Measurements from ENCODE around the gene RRP8. TPM values are rescaled to one million over a fixed set of nuclear protein-coding genes. Genes with fewer than 3 reads are reported as not detected.

The RRP8 gene
- total and polyA plus RNA-seq, 8 donors: 1.8 to 23.1 (median 14.8) TPM

DNA sequence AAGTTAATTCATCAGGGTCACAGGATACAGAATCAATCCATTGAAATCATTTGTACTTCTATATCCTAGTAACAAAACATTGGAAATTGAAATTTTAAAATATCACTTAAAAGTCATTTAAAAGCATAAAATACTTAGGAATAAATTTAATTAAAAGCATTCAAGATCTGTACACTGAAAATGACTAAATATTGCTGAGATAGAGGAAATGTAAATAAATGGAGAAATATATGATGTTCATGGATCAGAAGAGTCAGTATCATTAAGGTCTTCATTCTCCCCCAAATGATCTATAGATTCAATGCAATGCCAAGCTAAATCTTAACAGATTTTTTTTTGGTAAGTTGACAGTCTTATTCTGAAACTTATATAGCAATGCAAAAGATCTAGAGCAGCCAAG, 49.8 kb downstream of the RRP8 start:
- Histone ChIP-seq H3K4me3 (no peak overlapping the region), H3K9me3 (no peaks in the 10 kb centered on the region), H3K4me1 (no peaks in the 10 kb centered on the region), H3K27me3 (no peaks in the 10 kb centered on the region), H3K36me3 (peaks cover 0 to 22% (median 5%) of the 10 kb centered on the region in 4 donors), H3K27ac (no peak overlapping the region)
- no peak for DNase-seq
- TF ChIP-seq POLR2A (IDR thresholded peaks at IDR 0.05) (no peak), POLR2AphosphoS5 (IDR thresholded peaks at IDR 0.05) (no peak), EP300 (IDR thresholded peaks at IDR 0.05) (no peak)
- TF ChIP-seq, protein P1, sequence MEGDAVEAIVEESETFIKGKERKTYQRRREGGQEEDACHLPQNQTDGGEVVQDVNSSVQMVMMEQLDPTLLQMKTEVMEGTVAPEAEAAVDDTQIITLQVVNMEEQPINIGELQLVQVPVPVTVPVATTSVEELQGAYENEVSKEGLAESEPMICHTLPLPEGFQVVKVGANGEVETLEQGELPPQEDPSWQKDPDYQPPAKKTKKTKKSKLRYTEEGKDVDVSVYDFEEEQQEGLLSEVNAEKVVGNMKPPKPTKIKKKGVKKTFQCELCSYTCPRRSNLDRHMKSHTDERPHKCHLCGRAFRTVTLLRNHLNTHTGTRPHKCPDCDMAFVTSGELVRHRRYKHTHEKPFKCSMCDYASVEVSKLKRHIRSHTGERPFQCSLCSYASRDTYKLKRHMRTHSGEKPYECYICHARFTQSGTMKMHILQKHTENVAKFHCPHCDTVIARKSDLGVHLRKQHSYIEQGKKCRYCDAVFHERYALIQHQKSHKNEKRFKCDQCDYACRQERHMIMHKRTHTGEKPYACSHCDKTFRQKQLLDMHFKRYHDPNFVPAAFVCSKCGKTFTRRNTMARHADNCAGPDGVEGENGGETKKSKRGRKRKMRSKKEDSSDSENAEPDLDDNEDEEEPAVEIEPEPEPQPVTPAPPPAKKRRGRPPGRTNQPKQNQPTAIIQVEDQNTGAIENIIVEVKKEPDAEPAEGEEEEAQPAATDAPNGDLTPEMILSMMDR (IDR thresholded peaks at IDR 0.05): no peak
- intact Hi-C loops (cut with DNase I; ENCODE audit: low total_unique reads): no loop called here

DNA sequence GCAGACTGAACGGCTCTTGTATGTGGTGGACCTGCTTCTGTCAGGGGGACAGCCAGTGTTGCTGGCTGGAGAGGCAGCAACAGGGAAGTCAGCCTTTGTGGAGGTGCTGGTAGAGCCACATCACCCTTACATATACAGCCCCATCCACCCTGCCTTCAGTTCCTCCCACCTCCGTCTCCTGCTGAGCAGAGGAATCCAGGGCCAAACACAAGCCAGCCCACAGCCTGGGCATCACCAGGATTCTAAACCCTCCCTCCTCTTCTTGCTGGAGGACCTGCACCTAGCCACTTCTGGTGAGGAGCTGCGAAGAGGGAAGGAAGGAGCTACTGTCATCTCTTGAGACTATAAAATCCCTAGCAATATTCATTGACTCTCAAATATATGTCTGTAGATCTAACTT, 54.8 kb downstream of the RRP8 start:
- Histone ChIP-seq H3K27me3 (no peaks in the 10 kb centered on the region), H3K36me3 (peaks cover 0 to 45% (median 31%) of the 10 kb centered on the region in 4 donors), H3K4me3 (no peak overlapping the region), H3K27ac (no peak overlapping the region), H3K9me3 (no peaks in the 10 kb centered on the region), H3K4me1 (no peaks in the 10 kb centered on the region)
- 80 to 91% (median 85%) methylated on average over 3 of the region's 3 CpGs for WGBS, 5 donors
- intact Hi-C loops (cut with DNase I; ENCODE audit: low total_unique reads): no loop called here
- TF ChIP-seq EP300 (IDR thresholded peaks at IDR 0.05): no peak
- TF ChIP-seq, protein P1 (IDR thresholded peaks at IDR 0.05): no peak
- no peak for DNase-seq

DNA sequence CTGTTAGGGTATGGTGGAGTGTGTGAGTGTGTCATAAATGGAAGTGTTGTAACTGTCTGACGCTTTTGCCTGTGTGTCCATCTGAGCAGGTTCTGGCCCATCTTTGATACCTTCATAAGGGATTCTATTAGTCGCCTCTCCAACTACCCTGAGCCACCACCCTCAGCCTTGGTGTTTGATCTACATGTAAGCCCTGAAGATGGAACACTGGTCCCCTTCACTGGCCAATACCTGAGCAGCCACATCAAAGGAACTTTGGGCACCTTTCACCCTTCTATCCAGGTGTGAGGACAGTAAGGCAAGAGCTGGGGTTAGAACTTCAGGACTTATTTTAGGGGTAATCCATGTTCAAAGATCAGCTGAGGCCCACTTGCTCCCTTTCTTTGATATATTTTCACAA, 55.3 kb downstream of the RRP8 start:
- Histone ChIP-seq H3K4me3 (no peak overlapping the region), H3K36me3 (peaks cover 0 to 45% (median 31%) of the 10 kb centered on the region in 4 donors), H3K9me3 (no peaks in the 10 kb centered on the region), H3K27me3 (no peaks in the 10 kb centered on the region), H3K4me1 (no peaks in the 10 kb centered on the region), H3K27ac (no peak overlapping the region)
- WGBS, 5 donors: 84 to 100% (median 94%) methylated on average over 2 of the region's 2 CpGs
- no peak for DNase-seq
- TF ChIP-seq, protein P1 (IDR thresholded peaks at IDR 0.05): no peak
- TF ChIP-seq POLR2A (IDR thresholded peaks at IDR 0.05) (no peak), POLR2AphosphoS5 (IDR thresholded peaks at IDR 0.05) (no peak), EP300 (IDR thresholded peaks at IDR 0.05) (no peak)
- intact Hi-C loops (cut with DNase I; ENCODE audit: low total_unique reads): no loop called here

DNA sequence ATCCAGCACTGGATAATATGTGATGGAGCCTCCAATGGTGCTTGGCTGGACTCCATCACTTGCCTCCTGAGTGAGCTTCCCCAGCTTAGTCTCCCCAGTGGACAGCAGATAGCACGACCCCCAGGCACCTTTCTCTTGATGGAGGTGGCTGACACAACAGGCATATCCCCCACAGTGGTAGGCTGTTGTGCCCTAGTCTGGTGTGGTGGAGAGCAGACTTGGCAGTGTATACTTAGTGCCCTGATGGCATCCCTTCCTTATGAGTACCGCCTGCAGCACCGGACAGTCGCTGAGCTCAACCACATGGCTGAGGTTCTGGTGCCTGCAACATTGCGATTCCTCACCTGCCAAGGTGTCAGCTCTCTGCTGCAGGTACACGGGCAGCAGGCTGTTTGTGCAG, 56.2 kb downstream of the RRP8 start:
- TF ChIP-seq EP300 (IDR thresholded peaks at IDR 0.05): no peak
- TF ChIP-seq POLR2A (IDR thresholded peaks at IDR 0.05): no peak
- TF ChIP-seq, protein P1 (IDR thresholded peaks at IDR 0.05): no peak
- no peak for TF ChIP-seq POLR2AphosphoS5 (IDR thresholded peaks at IDR 0.05)

More for the DNA sequence above, 56.2 kb downstream of the RRP8 start:
- Histone ChIP-seq H3K36me3 (peaks cover 0 to 45% (median 31%) of the 10 kb centered on the region in 4 donors), H3K4me1 (no peaks in the 10 kb centered on the region), H3K27ac (no peak overlapping the region), H3K27me3 (no peaks in the 10 kb centered on the region), H3K9me3 (no peaks in the 10 kb centered on the region), H3K4me3 (no peak overlapping the region)
- 87 to 95% (median 92%) methylated on average over 3 to 6 of the region's 6 CpGs for WGBS, 5 donors
- no peak for DNase-seq
- intact Hi-C loops (cut with DNase I; ENCODE audit: low total_unique reads): no loop called here
